Ovary (tissue), 3 donors: ENCODE measurements around the gene HIGD2A.

Experiments used
- EP300 ChIP-seq: sonication (generic); formaldehyde crosslinking; IDR thresholded peaks from one replicate; pipeline ENCODE4 v1.6.1; 2017; ENCODE audit warnings: antibody characterized with exemption
- POLR2A ChIP-seq: fragments of 450-650 bp; IDR thresholded peaks from one replicate; pipeline ENCODE4 v1.6.1; 2017; ENCODE audit warnings: antibody characterized with exemption, mild to moderate bottlenecking, moderate library complexity
- TF ChIP-seq, protein P1 (sequence below), 3 donors: fragments of 450-650 bp in 2 of 3; fragments of 200-600 bp in 1 of 3; IDR thresholded peaks; one replicate each; pipeline versions ENCODE4 v1.5.1 to v1.8.0; 2016 to 2022; ENCODE audit warnings: antibody characterized with exemption in 3 of 3, mild to moderate bottlenecking in 1 of 3
- donor health status: DM: no; HTN: no; CAD: no.

DNA sequence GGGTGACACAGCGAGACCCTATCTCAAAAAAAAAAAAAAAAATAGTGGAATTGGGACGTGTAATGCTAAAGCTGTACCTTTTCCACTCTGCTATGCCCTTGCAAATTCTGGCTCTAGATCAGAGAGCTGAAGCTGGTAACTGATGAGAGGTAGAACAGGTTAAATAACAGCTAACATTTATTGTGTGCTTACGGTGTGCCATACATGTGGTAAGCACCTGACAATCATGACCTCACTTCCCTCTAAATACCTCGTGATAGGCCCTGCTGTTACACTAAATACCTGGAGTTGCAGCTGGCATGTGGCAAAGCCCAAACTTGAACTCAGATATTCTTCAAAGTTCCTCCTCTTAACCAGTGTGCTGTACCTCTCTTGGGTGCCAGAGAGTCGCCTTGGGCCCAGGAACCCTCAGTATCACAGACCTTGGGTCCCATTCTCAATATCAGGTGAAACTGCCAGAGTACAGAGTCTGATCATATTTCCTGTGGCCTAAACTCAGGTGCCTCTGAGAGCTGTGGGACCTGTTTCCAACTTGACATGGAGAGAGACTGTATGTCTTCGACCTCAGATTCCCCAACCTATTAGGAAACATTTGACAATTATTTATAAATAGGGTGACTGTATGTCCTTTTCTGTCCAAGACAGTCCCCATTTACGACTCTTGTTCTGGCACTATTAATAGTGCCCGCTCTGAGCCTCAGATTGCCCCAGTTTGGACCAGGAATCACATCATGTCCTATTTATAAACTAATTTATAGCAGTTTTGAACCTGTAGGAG is 18.4 kb upstream of the HIGD2A start:
- TF ChIP-seq POLR2A (no peak), EP300 (no peak)
- TF ChIP-seq, protein P1, sequence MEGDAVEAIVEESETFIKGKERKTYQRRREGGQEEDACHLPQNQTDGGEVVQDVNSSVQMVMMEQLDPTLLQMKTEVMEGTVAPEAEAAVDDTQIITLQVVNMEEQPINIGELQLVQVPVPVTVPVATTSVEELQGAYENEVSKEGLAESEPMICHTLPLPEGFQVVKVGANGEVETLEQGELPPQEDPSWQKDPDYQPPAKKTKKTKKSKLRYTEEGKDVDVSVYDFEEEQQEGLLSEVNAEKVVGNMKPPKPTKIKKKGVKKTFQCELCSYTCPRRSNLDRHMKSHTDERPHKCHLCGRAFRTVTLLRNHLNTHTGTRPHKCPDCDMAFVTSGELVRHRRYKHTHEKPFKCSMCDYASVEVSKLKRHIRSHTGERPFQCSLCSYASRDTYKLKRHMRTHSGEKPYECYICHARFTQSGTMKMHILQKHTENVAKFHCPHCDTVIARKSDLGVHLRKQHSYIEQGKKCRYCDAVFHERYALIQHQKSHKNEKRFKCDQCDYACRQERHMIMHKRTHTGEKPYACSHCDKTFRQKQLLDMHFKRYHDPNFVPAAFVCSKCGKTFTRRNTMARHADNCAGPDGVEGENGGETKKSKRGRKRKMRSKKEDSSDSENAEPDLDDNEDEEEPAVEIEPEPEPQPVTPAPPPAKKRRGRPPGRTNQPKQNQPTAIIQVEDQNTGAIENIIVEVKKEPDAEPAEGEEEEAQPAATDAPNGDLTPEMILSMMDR (IDR thresholded peaks at IDR 0.05): no peak
